Astrocyte of the cerebellum (primary cell): Measurements from ENCODE around the gene KCNJ6.

ENCODE experiments used
- DNase-seq: peaks from one replicate; pipeline ENCODE4 v3.0.0-alpha.2; 2011; ENCODE audit warnings: low read depth
- H3K4me3 ChIP-seq: 2 replicates; pipeline ENCODE4 v1.5.1; 2011; ENCODE audit warnings: mild to moderate bottlenecking, low read depth, low read length, moderate library complexity
- in situ Hi-C: cut with HindIII; loops from 2 replicates; pipeline ENCODE4 v1.10.0; 2017; ENCODE audit warnings: low sequenced_read_pairs
- TF ChIP-seq, protein P1 (sequence below): IDR thresholded peaks from 2 replicates; pipeline ENCODE4 v1.5.1; 2012; ENCODE audit warnings: low read length, low read depth, moderate library complexity, mild to moderate bottlenecking; ENCODE audit errors: missing control alignments

Gene KCNJ6

DNA sequence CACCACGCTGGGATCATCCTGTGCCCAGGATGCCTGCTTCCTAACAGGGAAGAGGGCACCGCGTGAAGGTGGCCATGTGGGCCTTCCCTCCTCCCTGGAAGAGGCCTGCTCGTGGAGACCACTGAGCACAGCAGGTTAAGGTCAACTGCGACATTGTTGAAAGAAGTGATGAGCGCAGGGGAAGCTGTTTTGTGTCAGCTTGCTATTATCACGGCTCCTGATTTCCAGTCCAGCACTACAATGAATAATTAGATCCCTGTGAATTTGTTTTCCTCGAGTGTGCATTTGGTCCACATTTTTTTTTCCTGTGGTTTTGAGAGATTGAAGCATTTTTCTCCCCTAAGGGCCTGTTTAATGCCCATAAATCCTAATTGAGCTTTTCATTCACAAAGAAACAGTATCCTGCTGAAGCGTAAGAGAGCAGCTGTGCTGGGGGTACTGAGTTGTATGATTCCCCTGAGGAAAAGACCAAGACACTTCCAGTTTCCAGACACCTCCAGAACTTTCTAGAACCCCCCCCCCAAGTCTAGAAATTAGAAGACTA is 204.9 kb downstream of the KCNJ6 start:
- no peak overlapping the region for H3K4me3 ChIP-seq
- DNase-seq = no peak
- in situ Hi-C loops = loop anchor here (25.0 kb wide), 1 partner anchor 651 kb away; no protein-coding TSS in a partner anchor
- TF ChIP-seq, protein P1, sequence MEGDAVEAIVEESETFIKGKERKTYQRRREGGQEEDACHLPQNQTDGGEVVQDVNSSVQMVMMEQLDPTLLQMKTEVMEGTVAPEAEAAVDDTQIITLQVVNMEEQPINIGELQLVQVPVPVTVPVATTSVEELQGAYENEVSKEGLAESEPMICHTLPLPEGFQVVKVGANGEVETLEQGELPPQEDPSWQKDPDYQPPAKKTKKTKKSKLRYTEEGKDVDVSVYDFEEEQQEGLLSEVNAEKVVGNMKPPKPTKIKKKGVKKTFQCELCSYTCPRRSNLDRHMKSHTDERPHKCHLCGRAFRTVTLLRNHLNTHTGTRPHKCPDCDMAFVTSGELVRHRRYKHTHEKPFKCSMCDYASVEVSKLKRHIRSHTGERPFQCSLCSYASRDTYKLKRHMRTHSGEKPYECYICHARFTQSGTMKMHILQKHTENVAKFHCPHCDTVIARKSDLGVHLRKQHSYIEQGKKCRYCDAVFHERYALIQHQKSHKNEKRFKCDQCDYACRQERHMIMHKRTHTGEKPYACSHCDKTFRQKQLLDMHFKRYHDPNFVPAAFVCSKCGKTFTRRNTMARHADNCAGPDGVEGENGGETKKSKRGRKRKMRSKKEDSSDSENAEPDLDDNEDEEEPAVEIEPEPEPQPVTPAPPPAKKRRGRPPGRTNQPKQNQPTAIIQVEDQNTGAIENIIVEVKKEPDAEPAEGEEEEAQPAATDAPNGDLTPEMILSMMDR = no peak

DNA sequence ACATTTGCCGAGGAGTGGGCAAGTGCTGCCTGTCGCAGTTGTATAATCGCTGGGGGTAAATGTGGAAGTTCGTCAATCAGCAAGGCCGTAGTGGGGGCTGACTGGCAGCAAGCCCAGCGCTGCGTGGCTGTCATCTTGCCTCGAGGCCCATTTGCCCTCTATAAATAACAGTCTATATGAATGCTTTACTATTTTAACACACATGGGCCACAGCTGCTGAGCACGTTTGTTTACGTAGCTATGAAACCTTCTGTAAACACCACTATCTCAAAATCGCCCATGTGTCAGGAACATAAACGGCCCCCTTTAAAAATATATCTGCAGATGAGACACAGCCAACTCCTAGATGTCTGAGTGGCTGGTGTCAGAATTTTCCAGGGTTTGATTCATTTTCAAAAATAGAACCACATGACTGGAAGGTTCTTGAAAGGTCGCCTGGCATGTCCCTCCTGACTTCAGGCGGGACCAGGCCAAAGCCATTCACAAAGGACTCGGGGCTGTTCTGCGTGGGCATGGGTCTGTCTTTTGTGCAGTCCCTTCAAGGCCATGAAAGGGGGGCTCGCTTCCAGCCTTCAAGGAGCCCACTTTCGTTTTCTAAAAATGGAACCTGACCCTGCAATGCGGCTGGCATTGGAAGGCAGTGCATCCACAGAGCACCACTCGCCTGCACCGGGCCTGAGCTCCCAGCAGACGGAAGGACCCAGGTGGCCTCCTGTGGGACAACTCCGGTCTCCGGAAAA is 205.5 kb downstream of the KCNJ6 start:
- no peak overlapping the region for H3K4me3 ChIP-seq
- TF ChIP-seq, protein P1 = no peak
- in situ Hi-C loops = loop anchor here (25.0 kb wide), 1 partner anchor 652 kb away; no protein-coding TSS in a partner anchor
- DNase-seq = no peak

DNA sequence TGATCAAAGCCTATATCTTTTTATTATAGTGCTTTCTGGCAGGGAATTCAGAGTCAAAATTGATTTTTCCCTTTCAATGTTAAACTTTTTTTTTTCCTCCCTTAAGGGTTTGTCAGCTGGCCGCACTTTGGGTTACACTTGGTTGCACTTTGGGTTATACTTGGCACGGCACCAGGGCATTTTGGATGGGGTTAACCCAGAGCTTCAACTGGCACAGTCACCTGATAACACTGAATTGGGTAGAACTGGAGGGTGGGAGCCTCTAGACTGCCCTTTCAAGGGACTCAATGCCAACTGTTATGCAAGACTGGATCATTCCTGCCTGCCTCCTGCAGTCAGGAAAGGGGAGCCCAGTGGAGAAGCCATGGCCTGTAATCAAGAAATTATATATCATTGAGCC is 211.5 kb downstream of the KCNJ6 start:
- TF ChIP-seq, protein P1 = no peak
- H3K4me3 ChIP-seq = no peak overlapping the region
- in situ Hi-C loops = loop anchor here (25.0 kb wide), 1 partner anchor 658 kb away; no protein-coding TSS in a partner anchor
- DNase-seq = no peak

DNA sequence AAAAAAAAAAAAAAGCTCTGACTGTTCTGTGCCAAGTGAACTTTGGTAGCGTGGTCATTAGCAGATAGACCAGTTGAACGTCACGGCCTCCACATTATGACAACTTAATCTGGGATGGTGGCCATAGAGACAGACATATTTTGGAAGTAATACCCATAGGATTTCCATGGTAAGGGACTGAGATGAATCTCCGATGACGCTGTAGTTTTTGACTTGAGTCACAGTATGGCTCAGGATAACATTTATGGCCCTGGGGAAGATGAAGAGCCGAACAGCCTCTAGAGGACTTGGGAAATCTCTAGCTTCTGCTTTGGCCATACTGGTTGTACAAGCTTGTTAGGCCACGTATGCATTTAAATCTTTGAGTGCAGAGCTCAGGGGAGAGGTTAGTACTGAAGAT is 214.0 kb downstream of the KCNJ6 start:
- DNase-seq = no peak
- in situ Hi-C loops = loop anchor here (25.0 kb wide), 1 partner anchor 660 kb away; no protein-coding TSS in a partner anchor
- TF ChIP-seq, protein P1 = no peak
- H3K4me3 ChIP-seq = no peak overlapping the region

DNA sequence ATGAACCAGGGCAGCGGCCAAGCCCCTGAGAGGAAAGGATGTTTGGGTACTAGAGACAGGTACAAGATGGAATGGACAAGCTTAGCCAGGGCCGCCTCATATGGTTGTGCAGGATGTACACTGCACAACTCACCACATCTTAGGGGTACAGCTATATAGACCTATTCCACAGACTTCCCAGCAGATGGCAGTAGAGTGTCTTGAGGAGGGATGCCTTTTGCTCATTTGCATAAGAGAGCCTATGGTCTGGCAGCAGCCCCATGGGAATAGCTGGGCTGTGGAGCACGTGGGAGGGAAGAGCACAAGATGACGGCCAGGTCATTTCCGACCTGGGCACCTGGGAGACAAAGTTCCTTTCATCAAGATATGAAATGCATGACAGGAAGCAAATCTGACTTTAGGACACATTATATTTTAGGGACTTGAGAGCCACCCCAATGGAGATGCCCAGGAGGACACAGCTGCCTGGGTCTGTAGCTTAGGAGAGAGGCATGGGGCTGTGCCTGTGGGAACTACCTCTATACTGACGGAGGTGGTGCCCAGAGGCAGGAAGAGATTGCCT is 215.5 kb downstream of the KCNJ6 start:
- in situ Hi-C loops = loop anchor here (25.0 kb wide), 1 partner anchor 662 kb away; no protein-coding TSS in a partner anchor
- H3K4me3 ChIP-seq = no peak overlapping the region
- TF ChIP-seq, protein P1 = peak; percentile 82
- DNase-seq = peak; percentile 69

DNA sequence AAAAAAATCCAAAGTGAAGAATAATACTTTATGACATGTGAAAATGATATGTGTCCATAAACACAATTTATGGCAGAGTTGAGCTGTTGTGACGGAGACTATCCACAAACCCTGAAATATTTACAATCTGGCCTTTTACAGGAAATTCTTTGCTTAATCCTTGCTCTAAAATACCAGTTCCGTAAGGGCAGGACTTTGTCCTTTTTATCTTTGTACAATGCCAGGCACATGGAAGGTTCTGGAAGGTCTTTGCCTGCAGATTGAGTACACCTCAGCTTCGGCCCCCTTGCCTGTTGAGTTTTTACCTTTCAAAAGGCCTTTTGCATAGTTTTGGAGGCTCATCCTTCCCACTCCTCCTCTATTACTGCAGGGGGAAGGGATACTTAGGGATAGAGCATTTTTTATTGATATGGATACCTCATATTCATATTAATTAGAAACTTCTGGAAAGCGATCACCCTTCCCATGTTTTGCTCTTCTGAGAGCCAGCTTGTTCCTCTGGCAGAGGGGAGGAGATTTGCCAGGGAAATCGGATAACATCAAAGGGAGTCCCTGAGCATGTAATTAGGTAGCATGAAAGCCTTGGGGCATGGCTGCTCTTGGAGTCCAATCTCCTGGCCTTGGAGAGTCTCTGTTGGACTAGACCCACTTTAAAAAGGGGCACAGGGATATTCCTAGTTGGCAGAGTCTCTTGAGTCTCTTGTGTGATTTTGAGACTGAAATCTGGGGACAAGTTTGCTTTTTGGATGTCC is 217.1 kb downstream of the KCNJ6 start:
- TF ChIP-seq, protein P1 = no peak
- no peak overlapping the region for H3K4me3 ChIP-seq
- no peak for DNase-seq
- in situ Hi-C loops = no loop called here
